Activated T-cell treated with anti-CD3 and anti-CD28 coated beads for 24 hours (primary cell): ENCODE data around the gene CDH23.

Source experiments
- DNase-seq: peaks from one replicate; pipeline ENCODE4 v3.0.0-alpha.2; 2020; ENCODE audit warnings: low read depth

CDH23 gene

DNA sequence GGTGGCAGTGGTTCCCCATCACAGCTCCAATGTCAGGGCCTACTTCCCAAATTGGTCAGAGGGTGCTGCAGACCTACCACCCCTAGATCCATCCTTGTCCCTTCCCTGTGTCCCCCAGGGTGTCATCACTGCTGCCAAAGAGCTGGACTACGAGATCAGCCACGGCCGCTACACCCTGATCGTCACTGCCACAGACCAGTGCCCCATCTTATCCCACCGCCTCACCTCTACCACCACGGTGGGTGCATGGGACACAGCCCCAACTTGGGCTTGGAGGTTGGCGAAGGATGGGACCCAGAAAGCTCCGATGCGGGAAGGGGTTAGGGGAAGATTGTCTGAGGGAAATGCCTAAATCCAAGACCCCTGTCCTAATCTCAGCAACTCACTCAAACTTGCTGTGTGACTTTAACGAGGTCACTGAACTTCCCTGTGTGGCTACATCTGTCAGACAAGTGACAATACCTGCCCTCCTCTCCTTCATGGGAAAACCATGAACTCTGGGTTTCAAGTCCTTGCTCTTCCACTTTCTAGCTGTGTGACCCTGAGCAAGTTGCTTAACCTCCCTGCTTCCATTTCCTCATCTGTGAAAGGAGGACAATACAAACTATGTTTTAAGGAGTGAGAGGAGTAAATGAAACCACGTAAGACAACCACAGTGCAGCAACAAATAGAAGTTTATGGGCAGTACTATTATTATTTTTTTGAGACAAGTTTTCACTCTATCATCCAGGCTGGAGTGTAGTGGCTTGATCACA, 381.5 kb downstream of the CDH23 start:
- DNase-seq, result no peak

- DNase-seq, result no peak
Observed at GRCh38 chr10:71779641-71780040, 382.9 kb downstream of the CDH23 start.

GRCh38 chr10:71780156-71780555, 383.4 kb downstream of the CDH23 start:
- DNase-seq, result no peak

DNA sequence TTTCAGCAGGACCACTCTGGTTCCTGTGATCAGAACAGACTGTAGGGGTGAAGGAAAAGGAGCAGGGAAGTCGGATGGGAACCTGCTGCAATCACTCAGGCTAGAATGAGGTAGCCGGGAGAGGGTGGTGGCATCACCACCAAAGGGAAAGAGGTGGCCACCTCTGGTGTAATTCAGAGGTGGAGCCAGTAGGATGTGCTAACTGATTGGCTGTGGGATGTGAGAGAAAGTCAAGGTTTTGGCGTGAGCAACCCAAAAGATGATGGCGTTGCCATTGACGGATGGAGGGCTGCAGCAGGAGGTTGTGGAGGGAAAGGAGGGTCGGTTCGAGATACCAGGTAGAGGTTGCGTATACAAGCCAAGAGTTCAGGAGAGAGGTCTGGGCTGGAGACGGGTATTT, 384.0 kb downstream of the CDH23 start:
- no peak for DNase-seq

DNA sequence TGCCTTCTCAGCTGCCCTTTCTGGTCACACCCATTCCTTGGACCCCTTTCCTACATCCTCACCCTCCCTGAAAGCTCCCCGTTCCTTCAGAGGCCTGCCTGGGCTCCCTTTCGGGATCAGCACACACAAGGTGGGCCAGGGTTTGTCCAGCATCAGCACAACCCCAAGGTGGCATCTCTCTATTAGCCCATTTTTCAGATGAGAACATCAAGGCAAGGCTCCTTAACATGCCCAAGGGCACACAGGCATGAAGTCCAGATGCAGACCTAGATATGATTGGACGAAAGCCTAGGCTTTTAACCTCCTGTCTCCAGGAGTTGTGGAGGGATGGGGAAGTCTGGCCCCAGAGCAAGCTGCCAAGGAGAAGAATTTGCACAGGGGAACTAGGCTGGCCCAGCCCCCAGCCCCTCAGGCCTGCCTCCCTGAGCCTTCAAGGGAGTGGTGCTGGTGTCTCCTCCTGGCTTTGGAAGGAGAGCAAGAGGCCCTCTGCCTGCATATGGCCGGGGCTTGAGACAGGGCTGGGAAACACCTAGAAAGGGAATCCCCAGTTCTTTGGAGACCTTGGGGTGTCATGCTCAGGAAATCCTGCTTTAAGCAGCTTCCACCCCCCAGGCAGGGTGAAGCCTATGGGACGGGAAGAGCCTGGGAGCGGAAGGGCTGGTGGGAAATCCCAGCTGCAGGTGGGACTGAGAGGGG, 385.6 kb downstream of the CDH23 start:
- no peak for DNase-seq

DNA sequence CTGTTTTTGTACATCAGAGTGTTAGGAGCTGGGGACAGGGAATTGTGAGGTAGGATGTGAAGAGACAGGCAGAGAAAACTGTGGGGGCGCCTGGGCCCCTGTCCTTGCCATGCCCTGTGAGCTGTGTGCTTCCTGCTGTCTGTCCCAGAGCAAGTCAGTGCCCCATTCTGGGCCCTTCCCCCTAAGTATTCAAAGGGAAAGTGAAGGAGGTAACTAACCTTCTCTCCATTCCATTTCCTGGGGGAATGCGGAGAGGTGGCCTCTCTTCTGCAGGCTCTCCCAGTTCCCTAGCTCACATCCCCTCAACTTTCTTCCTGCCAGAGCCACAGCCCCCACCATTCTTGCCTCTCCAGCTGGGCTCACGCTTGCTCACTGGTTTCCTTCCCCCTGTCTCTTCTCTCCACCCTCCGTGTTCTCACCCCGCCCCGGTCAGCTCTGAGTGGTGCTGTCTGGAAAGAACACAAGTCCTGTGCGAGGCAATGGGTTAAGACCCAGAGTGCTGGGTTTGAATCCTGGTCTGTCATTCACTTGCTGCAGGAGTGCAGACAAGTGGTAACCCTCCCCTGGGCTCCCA, 386.3 kb downstream of the CDH23 start:
- no peak for DNase-seq

DNA sequence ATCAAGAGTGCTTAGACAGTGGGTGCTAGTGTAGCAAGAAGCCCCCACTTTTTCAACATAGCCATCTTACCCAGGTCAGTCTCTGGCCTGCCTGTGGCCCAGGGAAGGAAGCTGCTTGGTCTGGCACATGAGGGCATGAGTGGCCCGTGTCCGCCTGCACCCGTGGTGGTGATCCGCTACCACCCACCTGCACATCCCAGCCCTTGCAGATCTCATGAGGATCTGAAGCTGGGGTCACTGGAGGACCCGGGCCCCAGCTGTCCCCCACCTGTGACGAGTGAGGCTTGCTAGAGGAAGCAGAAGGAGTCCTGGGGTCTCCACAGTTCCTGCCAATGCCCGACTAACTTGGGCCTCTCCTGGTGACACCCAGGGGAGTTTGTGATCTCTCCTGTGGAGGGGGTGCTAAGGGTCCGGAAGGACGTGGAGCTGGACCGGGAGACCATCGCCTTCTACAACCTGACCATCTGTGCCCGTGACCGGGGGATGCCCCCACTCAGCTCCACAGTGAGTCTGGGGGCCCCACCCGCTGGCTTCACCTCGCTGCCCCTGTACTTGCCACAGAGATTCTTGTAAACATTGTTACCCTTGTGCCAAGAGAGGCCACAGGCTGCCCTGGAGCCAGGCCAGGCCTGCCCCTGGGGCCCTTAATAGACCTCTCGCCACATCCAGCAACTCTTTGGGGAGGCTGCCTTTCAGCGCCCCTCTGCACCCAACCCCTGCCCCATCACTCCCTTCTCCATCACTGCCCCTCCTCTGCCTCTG, 387.4 kb downstream of the CDH23 start:
- no peak for DNase-seq

GRCh38 chr10:71784679-71785272, 388.1 kb downstream of the CDH23 start:
- DNase-seq, result no peak

GRCh38 chr10:71788954-71789353, 392.2 kb downstream of the CDH23 start:
- DNase-seq, result no peak

GRCh38 chr10:71789871-71790270, 393.2 kb downstream of the CDH23 start:
- DNase-seq, result no peak

DNA sequence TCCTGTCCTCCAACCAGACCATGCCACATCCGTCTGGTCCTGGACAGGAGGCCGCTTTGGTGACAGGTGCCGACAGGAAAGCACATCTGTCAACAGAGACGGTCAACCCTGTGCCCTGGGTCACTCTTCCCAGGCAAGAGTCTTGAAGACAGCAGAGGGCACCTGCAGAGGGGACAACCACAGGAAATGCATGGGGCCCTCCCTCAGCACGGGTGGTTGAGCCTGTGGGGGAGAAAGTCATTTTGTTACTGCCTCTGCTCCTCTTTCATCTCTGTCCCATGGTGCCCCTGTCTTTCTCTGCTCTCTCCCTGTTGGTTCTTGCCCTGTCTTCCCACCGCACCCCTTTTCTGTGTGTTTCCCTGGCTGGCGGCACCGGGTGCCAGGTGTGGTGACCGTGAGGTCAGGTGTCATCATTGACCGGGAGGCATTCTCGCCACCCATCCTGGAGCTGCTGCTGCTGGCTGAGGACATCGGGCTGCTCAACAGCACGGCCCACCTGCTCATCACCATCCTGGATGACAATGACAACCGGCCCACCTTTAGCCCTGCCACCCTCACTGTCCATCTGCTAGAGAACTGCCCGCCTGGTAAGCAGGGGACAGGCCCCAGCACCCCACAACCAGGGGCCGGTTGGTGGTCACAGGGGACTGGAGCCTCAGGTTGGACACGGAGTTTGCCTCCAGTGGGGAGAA, 394.2 kb downstream of the CDH23 start:
- DNase-seq, result no peak

DNA sequence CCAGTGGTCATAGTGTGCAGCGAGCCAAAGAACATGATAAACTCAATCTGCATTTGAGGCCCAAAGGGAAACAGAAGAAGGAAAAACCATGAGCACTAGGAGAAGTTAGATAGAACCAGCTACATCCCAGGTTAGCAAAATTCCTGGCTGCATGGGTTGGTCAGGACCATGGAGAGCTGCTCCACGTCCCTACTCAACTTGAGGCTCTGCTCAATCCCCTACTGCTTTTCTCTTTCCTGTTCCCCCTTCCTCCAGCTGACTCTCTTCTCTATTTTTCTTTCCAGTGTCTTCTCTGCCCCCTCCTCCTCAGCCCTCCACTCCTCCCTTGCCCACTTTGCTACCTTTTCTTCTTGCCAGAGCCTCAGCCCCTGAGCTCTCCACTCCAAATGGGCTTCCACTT, 398.5 kb downstream of the CDH23 start:
- no peak for DNase-seq

DNA sequence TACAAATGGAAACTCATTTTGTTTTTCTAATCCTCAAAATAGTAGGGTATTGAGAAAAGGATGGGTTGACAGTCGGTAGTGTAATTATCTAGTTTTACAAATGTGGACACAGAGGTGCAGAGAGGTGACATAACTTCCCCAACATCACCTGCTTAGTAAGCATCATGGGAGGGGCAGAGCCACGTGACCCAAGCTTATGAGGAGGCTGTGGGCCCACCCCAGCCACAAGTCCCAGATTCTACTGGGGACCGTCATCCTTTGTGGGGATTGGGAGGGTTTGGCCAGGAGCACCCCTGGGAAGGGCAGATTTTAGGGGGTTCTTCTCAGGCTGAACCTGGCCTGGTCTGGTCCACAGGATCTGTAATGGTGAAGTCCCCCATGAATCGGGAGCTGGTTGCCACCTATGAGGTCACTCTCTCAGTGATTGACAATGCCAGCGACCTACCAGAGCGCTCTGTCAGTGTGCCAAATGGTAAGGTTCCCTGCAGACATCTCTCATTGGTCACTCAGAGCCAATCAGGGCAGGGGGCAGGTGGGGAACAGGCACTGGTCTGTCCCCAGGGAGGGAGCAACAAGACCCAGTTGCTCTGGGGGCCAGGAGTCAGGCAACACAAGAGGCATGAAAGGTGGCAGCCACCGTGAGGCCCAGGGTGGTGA, 400.2 kb downstream of the CDH23 start:
- no peak for DNase-seq

DNA sequence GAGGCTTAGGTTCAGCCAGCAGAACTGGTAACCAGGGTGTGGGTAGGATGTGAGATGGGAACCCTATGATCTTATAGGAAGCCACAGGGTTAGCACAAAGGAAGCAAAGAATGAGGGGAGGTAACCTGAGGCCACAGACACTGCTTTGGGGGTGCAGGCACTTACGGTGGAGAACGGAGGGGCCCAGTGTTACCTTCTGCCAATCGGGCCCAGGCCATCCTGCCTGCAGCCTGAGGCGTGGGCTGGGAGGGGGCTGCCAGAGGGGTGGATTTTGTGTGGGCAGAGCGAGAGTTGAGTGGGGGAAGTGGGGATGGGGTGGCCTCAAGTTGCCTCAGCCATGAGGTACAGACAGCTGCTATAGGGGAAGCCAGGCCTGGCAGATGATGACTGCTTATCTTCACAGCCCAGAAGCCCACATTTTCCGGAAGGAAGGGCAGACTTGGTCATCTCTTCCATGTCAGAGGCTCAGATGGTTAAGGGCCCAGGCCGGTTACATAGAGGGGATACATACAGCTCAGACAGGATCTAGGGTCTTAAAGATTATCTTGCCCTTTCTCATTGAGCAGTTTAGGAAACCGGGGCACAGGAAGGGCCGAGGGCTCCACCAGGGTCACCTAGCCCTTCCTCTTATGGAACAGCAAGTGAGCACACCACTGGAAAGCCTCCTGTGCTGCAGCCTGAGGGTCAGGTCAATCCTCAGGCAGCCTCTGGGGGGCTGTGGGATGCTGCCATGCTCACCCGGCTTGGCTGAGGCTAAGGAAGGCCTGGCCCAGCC, 401.0 kb downstream of the CDH23 start:
- no peak for DNase-seq

GRCh38 chr10:71798308-71798624, 401.5 kb downstream of the CDH23 start:
- no peak for DNase-seq

- no peak for DNase-seq
Observed at GRCh38 chr10:71799112-71799511, 402.4 kb downstream of the CDH23 start.

GRCh38 chr10:71799608-71800453, 403.1 kb downstream of the CDH23 start:
- DNase-seq, result no peak

- no peak for DNase-seq
Observed at GRCh38 chr10:71801361-71801760, 404.6 kb downstream of the CDH23 start.

DNA sequence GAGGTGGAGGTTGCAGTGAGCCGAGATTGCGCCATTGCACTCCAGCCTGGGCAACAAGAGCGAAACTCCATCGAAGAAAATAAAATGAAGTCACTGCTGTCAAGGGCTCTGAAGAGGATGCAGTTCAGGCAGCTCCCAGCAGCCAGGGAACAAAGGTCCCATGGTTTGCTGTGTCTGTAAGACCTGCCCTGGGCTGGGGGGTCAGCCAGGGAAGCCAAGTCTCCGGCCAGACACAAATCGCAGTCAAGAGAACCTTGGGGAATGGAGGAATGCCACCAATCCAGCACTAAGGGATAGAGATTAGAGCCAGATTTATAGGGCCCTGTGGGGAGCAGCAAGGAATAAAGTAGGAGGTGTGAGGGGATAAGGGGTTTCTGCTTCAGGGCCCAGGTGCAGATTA, 405.5 kb downstream of the CDH23 start:
- DNase-seq, result no peak
